ENCODE results near the gene SFXN1. TPM values are rescaled to one million over a fixed set of nuclear protein-coding genes. Genes with fewer than 3 reads are reported as not detected.

The SFXN1 gene
- polyA plus RNA-seq, 3 donors from 2014 or later, result 24.4 to 40.3 (median 24.9) TPM

- Mint-ChIP-seq H3K27ac (no peak overlapping the region), H3K4me1 (no peaks in the 10 kb centered on the region), H3K27me3 (ENCODE audit: low read depth in 3 of 3) (peaks cover 1 to 6% (median 3%) of the 10 kb centered on the region in 3 donors)
Measured at GRCh38 chr5:175470781-175471180, 7.6 kb upstream of the SFXN1 start.

DNA sequence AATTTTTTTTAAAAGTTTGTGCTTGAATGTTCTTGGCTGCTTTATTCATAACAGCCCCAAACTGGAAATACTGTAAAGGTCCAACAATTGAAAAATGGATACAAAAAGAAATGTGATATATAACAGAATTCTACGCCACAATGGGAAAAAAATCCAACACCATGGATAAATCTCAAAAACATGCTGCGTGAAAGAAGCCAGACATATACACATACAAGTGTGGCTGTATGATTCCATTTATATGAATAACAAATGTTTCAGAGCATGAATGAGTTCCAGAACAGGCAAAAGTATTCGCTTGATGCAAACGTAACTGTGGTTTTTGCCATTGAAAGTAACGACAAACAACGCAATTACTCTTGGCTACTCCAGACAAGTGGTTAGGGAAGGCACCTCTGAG lies 7.2 kb upstream of the SFXN1 start:
- Mint-ChIP-seq H3K9me3 (no peaks in the 10 kb centered on the region), H3K4me1 (no peaks in the 10 kb centered on the region), H3K4me3 (peak overlapping the region in 1 of 5 donors; percentile 20), H3K27me3 (ENCODE audit: low read depth in 3 of 3) (peaks cover 1 to 5% (median 3%) of the 10 kb centered on the region in 3 donors), H3K36me3 (no peaks in the 10 kb centered on the region), H3K27ac (no peak overlapping the region)
- no peak for DNase-seq

More at GRCh38 chr5:175470781-175471180, 7.6 kb upstream of the SFXN1 start:
- no peak for DNase-seq
- no peaks in the 10 kb centered on the region for H3K36me3 Mint-ChIP-seq
- no peak overlapping the region for H3K4me3 Mint-ChIP-seq
- no peaks in the 10 kb centered on the region for H3K9me3 Mint-ChIP-seq

DNA sequence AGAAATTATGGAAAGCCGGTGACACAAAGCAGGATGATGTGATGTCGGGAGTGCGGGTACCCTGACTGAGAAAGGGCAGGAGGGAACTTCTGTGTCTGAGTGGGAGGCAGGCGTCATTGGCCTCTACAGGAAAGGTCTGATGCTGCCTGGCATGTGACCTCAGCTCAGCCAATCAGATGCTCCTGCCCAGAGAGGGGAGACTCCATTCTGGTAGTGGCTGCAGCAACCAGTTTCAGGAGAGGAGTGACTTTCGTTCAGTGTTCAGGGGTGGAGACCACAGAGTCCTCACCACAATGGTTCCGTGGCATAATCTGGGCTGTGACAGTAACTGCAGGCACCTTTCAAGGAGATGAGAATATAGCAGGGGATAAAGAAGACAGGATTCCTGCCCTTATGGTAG lies 6.7 kb upstream of the SFXN1 start:
- Mint-ChIP-seq H3K4me3 (peak overlapping the region in 1 of 5 donors; percentile 20), H3K27ac (no peak overlapping the region), H3K4me1 (no peaks in the 10 kb centered on the region), H3K9me3 (no peaks in the 10 kb centered on the region), H3K27me3 (ENCODE audit: low read depth in 3 of 3) (peaks cover 1 to 4% (median 3%) of the 10 kb centered on the region in 3 donors), H3K36me3 (no peaks in the 10 kb centered on the region)
- peak in 1 of 3 donors; percentile 34 for DNase-seq

DNA sequence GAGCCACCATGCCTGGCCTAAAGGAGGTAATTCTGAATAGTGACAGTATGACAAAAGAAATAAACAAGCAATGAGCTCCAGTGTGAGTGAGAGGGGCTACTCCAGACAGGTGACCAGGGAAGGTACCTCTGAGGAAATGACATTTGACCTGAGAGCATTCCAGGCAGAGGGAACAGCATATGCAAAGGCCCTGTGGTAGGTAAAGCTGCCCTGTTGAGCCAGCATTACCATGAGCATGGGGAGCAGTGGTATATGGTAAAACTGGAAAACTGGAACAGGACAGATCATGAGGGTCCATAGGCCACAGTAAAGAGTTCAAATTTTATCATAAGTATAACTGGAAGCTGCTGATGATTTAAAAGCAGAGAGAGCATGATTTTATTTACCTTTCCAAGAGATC lies 6.0 kb upstream of the SFXN1 start:
- Mint-ChIP-seq H3K4me3 (no peak overlapping the region), H3K9me3 (no peaks in the 10 kb centered on the region), H3K27ac (no peak overlapping the region), H3K27me3 (ENCODE audit: low read depth in 3 of 3) (peaks cover 0 to 4% (median 3%) of the 10 kb centered on the region in 3 donors), H3K36me3 (no peaks in the 10 kb centered on the region), H3K4me1 (no peaks in the 10 kb centered on the region)
- no peak for DNase-seq

GRCh38 chr5:175475248-175475647 lies 3.1 kb upstream of the SFXN1 start:
- Mint-ChIP-seq H3K27ac (no peak overlapping the region), H3K27me3 (ENCODE audit: low read depth in 3 of 3) (peaks cover 0 to 3% (median 1%) of the 10 kb centered on the region in 3 donors), H3K9me3 (no peaks in the 10 kb centered on the region), H3K36me3 (no peaks in the 10 kb centered on the region), H3K4me1 (peaks cover 14 to 23% of the 10 kb centered on the region in 2 donors), H3K4me3 (no peak overlapping the region)
- no peak for DNase-seq

DNA sequence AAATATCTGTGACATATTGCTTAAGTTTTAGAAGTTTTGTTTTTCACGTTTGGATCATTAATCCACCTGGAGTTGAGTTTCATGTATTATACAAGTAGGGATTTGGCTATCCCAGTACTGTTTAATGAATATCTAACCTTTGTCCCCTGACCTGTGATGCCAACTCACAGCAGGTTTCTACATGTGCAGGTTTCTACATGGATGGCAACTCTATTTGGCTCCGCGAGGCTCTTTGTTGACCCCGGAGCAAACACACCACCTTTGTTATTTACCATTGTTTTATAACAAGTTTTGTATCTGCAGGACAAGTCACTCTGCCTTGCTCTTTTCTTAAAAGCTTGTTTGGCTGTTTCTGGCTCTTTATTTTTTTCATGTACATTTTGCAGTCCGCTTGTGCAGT lies 920 bp upstream of the SFXN1 start:
- H3K4me1 Mint-ChIP-seq, result peaks cover 33 to 43% of the 10 kb centered on the region in 2 donors
- DNase-seq, result no peak
- H3K4me3 Mint-ChIP-seq, result peak overlapping the region; percentile 59 to 92 (median 89)
- H3K27ac Mint-ChIP-seq, result no peak overlapping the region
- peaks cover 0 to 3% (median 1%) of the 10 kb centered on the region in 3 donors for H3K27me3 Mint-ChIP-seq (ENCODE audit: low read depth in 3 of 3)
- no peaks in the 10 kb centered on the region for H3K9me3 Mint-ChIP-seq
- no peaks in the 10 kb centered on the region for H3K36me3 Mint-ChIP-seq

DNA sequence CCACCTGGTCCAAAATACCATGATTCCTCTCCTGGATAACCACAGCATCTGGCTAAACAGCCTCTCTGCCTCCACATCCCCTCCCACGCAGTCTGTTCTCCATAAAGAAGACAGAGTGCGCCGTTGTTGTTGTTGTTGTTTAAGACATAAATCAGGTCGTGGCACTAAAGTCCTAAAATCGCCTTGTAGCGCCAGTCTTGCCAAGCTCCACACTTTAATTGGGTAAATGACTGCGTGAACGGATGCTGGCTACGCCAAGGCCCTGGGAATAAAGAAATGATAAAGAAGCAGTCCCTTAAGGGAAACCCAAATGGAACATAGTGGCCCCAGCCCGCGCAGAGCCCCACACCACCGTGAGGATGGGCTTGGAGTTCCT lies 364 bp upstream of the SFXN1 start:
- Mint-ChIP-seq H3K27me3 (ENCODE audit: low read depth in 3 of 3) (peaks cover 0 to 3% (median 1%) of the 10 kb centered on the region in 3 donors), H3K4me1 (peaks cover 39 to 48% of the 10 kb centered on the region in 2 donors), H3K36me3 (no peaks in the 10 kb centered on the region), H3K4me3 (peak overlapping the region; percentile 81 to 92 (median 89)), H3K27ac (peak overlapping the region; percentile 20 to 87 (median 67)), H3K9me3 (no peaks in the 10 kb centered on the region)
- no peak for DNase-seq

DNA sequence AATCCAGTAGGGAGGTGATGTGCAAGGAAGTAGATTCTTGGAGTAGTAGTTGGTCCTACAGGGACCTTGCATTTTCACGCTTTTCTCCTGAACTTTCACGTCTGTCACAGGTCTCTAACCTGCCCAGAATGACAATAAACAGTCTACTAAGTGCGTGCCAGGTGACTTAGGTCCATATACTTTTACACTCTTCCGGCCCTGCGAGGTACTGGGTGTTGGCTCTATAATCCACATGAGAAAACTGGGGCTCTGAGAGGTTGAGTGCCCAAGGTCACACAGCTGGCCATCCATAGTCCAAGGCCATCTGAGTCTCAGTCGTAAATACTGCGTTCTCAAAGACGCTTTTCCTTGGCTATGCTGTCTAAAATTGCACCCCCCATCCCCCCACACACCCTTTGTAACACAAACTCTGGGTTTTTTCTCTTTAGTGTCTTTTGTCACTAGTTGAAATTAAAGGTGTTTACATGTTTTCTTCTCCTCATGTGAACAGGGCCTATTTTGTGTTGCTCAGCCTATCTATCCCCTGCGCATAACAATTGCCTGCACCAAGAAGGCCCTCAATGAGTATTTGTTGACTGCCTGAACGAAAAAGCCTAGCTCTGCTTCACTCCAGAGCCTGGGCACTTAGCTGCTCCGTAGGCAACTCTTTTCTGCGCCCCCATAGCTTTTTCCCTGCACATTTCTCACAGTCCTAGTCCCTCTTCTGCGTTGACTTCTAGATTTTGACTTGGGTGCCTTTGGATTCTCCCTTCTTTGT lies 943 bp downstream of the SFXN1 start:
- H3K4me1 Mint-ChIP-seq, result peaks cover 50 to 61% of the 10 kb centered on the region in 2 donors
- H3K27ac Mint-ChIP-seq, result peak overlapping the region; percentile 74 to 90 (median 78)
- no peak for DNase-seq
- H3K9me3 Mint-ChIP-seq, result no peaks in the 10 kb centered on the region
- H3K27me3 Mint-ChIP-seq (ENCODE audit: low read depth in 3 of 3), result peaks cover 0 to 7% (median 3%) of the 10 kb centered on the region in 3 donors
- peak overlapping the region; percentile 93 to 97 (median 94) for H3K4me3 Mint-ChIP-seq
- H3K36me3 Mint-ChIP-seq, result peaks cover 0 to 4% (median 3%) of the 10 kb centered on the region in 3 donors

- DNase-seq, result no peak
- Mint-ChIP-seq H3K4me3 (peak overlapping the region; percentile 9 to 44 (median 27)), H3K36me3 (peaks cover 0 to 9% (median 4%) of the 10 kb centered on the region in 3 donors), H3K27ac (peak overlapping the region in 4 of 6 donors; percentile 8 to 62 (median 34)), H3K27me3 (ENCODE audit: low read depth in 3 of 3) (peaks cover 0 to 6% (median 0%) of the 10 kb centered on the region in 3 donors), H3K9me3 (no peaks in the 10 kb centered on the region), H3K4me1 (peaks cover 62 to 84% of the 10 kb centered on the region in 2 donors)
Measured at GRCh38 chr5:175483337-175483736, 5.0 kb downstream of the SFXN1 start.

GRCh38 chr5:175484322-175484721 lies 6.0 kb downstream of the SFXN1 start:
- peaks cover 62 to 89% of the 10 kb centered on the region in 2 donors for H3K4me1 Mint-ChIP-seq

DNA sequence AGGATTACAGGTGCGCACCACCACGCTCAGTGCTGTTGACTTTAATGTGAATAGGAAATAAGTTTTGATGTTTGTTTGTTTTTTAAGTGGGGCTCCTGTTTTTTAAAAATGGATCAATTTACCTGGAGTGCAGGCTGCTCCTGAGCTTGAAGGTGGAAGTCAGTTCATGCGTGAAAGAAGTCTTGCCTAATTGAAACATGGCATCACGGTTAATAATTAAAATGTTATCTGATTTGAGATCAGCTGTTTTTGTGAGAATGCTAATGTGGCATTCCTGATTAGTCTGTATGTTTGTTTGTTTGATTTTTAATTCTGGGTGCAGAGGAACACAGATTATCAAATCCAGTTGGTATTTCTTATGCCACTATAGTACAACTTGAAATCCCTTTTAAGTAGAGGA lies 6.5 kb downstream of the SFXN1 start:
- no peak for DNase-seq
- Mint-ChIP-seq H3K36me3 (peaks cover 0 to 16% (median 12%) of the 10 kb centered on the region in 3 donors), H3K9me3 (no peaks in the 10 kb centered on the region), H3K27me3 (ENCODE audit: low read depth in 3 of 3) (peaks cover 0 to 6% (median 0%) of the 10 kb centered on the region in 3 donors), H3K4me3 (no peak overlapping the region), H3K4me1 (peaks cover 62 to 89% of the 10 kb centered on the region in 2 donors), H3K27ac (no peak overlapping the region)

More at GRCh38 chr5:175484322-175484721, 6.0 kb downstream of the SFXN1 start:
- peaks cover 0 to 6% (median 0%) of the 10 kb centered on the region in 3 donors for H3K27me3 Mint-ChIP-seq (ENCODE audit: low read depth in 3 of 3)
- H3K4me3 Mint-ChIP-seq, result no peak overlapping the region
- H3K9me3 Mint-ChIP-seq, result no peaks in the 10 kb centered on the region
- H3K36me3 Mint-ChIP-seq, result peaks cover 0 to 13% (median 10%) of the 10 kb centered on the region in 3 donors
- no peak overlapping the region for H3K27ac Mint-ChIP-seq
- DNase-seq, result no peak

DNA sequence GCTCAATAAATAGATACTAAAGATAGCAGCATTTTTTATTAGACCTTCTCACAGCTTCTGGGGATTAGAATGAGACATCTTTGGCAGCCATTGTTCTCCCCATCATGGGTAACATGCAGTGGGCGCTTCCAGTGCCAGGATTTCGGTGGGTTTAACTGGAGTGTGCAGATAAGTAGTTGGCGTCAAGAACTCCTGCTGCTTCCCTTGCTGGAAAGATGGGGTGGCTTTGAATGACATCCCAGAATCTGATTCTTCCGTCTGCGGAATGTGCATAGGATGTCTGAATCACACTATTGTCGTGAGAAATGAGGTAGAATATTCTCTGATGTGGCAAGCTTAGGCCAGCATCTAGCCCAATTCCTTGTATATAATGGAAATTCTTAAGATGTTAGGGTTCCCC lies 7.3 kb downstream of the SFXN1 start:
- H3K36me3 Mint-ChIP-seq, result peaks cover 0 to 20% (median 14%) of the 10 kb centered on the region in 3 donors
- no peaks in the 10 kb centered on the region for H3K9me3 Mint-ChIP-seq
- no peak for DNase-seq
- no peak overlapping the region for H3K4me3 Mint-ChIP-seq
- peaks cover 59 to 89% of the 10 kb centered on the region in 2 donors for H3K4me1 Mint-ChIP-seq
- peaks cover 0 to 6% (median 0%) of the 10 kb centered on the region in 3 donors for H3K27me3 Mint-ChIP-seq (ENCODE audit: low read depth in 3 of 3)
- no peak overlapping the region for H3K27ac Mint-ChIP-seq

- peak overlapping the region in 1 of 5 donors; percentile 26 for H3K4me3 Mint-ChIP-seq
- peaks cover 8 to 32% (median 21%) of the 10 kb centered on the region in 3 donors for H3K36me3 Mint-ChIP-seq
- H3K27me3 Mint-ChIP-seq (ENCODE audit: low read depth in 3 of 3), result peaks cover 0 to 6% (median 0%) of the 10 kb centered on the region in 3 donors
- no peaks in the 10 kb centered on the region for H3K9me3 Mint-ChIP-seq
- peak overlapping the region in 1 of 6 donors; percentile 35 for H3K27ac Mint-ChIP-seq
- DNase-seq, result no peak
- H3K4me1 Mint-ChIP-seq, result peaks cover 42 to 75% of the 10 kb centered on the region in 2 donors
Measured at GRCh38 chr5:175487514-175488222, 9.3 kb downstream of the SFXN1 start.
